Tibial artery (tissue), 4 donors: ENCODE measurements around the gene STAT3.
"Not testable (repeated sequence)": the region's sequence is repeated elsewhere in the genome, so short reads cannot be mapped to it uniquely, and the experiment has no call there.

ENCODE experiments used
- DNase-seq, 2 donors: peaks; one replicate each; pipeline ENCODE4 v3.0.0-alpha.2; 2019
- H3K27ac ChIP-seq, 2 donors: fragments of 200-600 bp; sonication (generic) in 1 of 2; 1 replicate in 1 of 2; 2 replicates in 1 of 2; pipeline ENCODE4 v1.5.1; 2018 to 2019; ENCODE audit warnings: mild to moderate bottlenecking in 1 of 2
- H3K27me3 ChIP-seq, 2 donors: fragments of 200-600 bp; sonication (generic) in 1 of 2; one replicate each; pipeline versions ENCODE4 v1.5.1 to v1.6.0; 2016 to 2019
- H3K36me3 ChIP-seq, 3 donors: fragments of 200-600 bp; sonication (generic) in 2 of 3; one replicate each; pipeline ENCODE4 v1.5.1; 2016 to 2019; ENCODE audit warnings: mild to moderate bottlenecking in 2 of 3
- H3K4me1 ChIP-seq, 4 donors: fragments of 200-600 bp; sonication (generic) in 2 of 4; 1 replicate in 3 of 4; 2 replicates in 1 of 4; pipeline ENCODE4 v1.5.1; 2016 to 2019
- H3K4me3 ChIP-seq, 2 donors: fragments of 200-600 bp; sonication (generic) in 1 of 2; 1 replicate in 1 of 2; 2 replicates in 1 of 2; pipeline ENCODE4 v1.5.1; 2018 to 2019; ENCODE audit warnings: mild to moderate bottlenecking in 2 of 2
- H3K9me3 ChIP-seq, 3 donors: fragments of 200-600 bp; sonication (generic) in 1 of 3; one replicate each; pipeline ENCODE4 v1.5.1; 2016 to 2019
- CTCF ChIP-seq, 2 experiments: fragments of 200-600 bp in 1 of 2; fragments of 450-650 bp in 1 of 2; IDR thresholded peaks; one replicate each; pipeline ENCODE4 v1.5.1; 2017 to 2019; ENCODE audit warnings: antibody characterized with exemption in 2 of 2, mild to moderate bottlenecking in 1 of 2, moderate library complexity in 1 of 2
- intact Hi-C: fragments of 100-400 bp; cut with DNase I; formaldehyde crosslinking; loops from one replicate; pipeline ENCODE4 v1.15.0; 2023; ENCODE audit warnings: low total_unique reads

The STAT3 gene

GRCh38 chr17:42421136-42421506 is 32.9 kb upstream of the STAT3 start:
- Histone ChIP-seq H3K27ac (peak overlapping the region; percentile 98 to 100), H3K9me3 (no peaks in the 10 kb centered on the region), H3K36me3 (no peaks in the 10 kb centered on the region), H3K4me3 (peak overlapping the region; percentile 86 to 99), H3K27me3 (no peaks in the 10 kb centered on the region), H3K4me1 (peaks cover 0 to 72% (median 51%) of the 10 kb centered on the region in 4 donors)
- intact Hi-C loops = loop anchor here (5.0 kb wide), 1 partner anchor 101 kb away; no protein-coding TSS in a partner anchor
- no peak for DNase-seq
- TF ChIP-seq CTCF (IDR thresholded peaks at IDR 0.05) = no peak

GRCh38 chr17:42417981-42418380 is 29.7 kb upstream of the STAT3 start:
- H3K36me3 ChIP-seq, DNase-seq, intact Hi-C loops, H3K9me3 ChIP-seq, H3K27me3 ChIP-seq: not testable (repeated sequence)
- Histone ChIP-seq H3K27ac (peak overlapping the region; percentile 98 to 100), H3K4me1 (peaks cover 0 to 80% (median 72%) of the 10 kb centered on the region in 4 donors), H3K4me3 (peak overlapping the region; percentile 12 to 14)

- peak in 1 of 2 donors; percentile 24 for DNase-seq
- no peaks in the 10 kb centered on the region for H3K9me3 ChIP-seq
- no peaks in the 10 kb centered on the region for H3K27me3 ChIP-seq
- H3K4me3 ChIP-seq = peak overlapping the region; percentile 6 to 29
- intact Hi-C loops = no loop called here
- no peak for TF ChIP-seq CTCF (IDR thresholded peaks at IDR 0.05)
- H3K4me1 ChIP-seq = peaks cover 9 to 100% (median 88%) of the 10 kb centered on the region in 4 donors
- no peaks in the 10 kb centered on the region for H3K36me3 ChIP-seq
- H3K27ac ChIP-seq = peak overlapping the region; percentile 98 to 100
These were observed 26.6 kb upstream of the STAT3 start for GRCh38 chr17:42414704-42415409.

GRCh38 chr17:42413464-42414040 is 25.3 kb upstream of the STAT3 start:
- no peaks in the 10 kb centered on the region for H3K36me3 ChIP-seq
- no peaks in the 10 kb centered on the region for H3K9me3 ChIP-seq
- peaks cover 12 to 100% (median 88%) of the 10 kb centered on the region in 4 donors for H3K4me1 ChIP-seq
- intact Hi-C loops = no loop called here
- no peak for TF ChIP-seq CTCF (IDR thresholded peaks at IDR 0.05)
- H3K27me3 ChIP-seq = no peaks in the 10 kb centered on the region
- no peak for DNase-seq
- peak overlapping the region; percentile 98 to 100 for H3K27ac ChIP-seq
- H3K4me3 ChIP-seq = no peak overlapping the region

GRCh38 chr17:42411905-42412679 is 23.9 kb upstream of the STAT3 start:
- Histone ChIP-seq H3K4me3 (peak overlapping the region; percentile 11 to 38), H3K4me1 (peaks cover 12 to 100% (median 89%) of the 10 kb centered on the region in 4 donors)

More at GRCh38 chr17:42411905-42412679, 23.9 kb upstream of the STAT3 start:
- no peak for DNase-seq
- no peak for TF ChIP-seq CTCF (IDR thresholded peaks at IDR 0.05)
- intact Hi-C loops = no loop called here
- H3K27me3 ChIP-seq = no peaks in the 10 kb centered on the region
- H3K9me3 ChIP-seq = no peaks in the 10 kb centered on the region
- H3K36me3 ChIP-seq = no peaks in the 10 kb centered on the region
- H3K27ac ChIP-seq = peak overlapping the region; percentile 98 to 100
